ENCODE results near the gene RFPL3.
"Not testable (repeated sequence)": the region's sequence is repeated elsewhere in the genome, so short reads cannot be mapped to it uniquely, and the experiment has no call there.

Gene RFPL3

DNA sequence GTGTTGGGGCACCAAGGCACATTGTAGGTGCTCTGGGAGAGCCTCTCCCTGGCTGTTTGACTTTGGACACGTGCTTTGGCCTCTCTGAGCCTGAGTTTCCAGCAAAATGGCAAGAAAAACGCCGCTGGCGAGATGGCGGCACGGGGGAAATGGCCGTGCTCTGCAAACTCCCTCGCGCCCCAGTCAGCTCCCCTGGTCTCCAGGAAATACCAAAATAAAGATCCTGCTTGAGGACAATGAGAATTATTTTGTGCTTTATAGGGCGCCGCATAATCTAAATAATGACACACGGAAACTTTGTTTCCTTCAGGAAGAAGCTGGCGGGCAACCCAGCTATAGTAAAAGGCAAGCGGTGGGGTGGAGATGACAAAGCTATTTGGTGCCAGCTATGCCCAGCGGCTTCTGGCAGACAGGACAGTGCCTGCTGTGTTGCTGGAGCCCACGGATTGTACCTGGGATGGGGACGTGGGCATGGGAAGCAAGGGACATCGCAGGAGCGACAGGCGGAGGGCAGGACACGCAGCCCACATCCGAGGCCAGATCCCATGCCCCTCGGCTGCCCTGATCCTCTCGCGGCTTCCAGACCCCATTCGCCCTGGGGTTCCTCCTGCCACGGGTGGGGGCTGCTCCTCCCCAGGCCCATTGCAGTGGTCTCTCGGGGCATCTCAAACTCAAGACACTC lies 26.3 kb upstream of the RFPL3 start:
- DNase-seq (ENCODE audit: low read depth in 2 of 2), result no peak

DNA sequence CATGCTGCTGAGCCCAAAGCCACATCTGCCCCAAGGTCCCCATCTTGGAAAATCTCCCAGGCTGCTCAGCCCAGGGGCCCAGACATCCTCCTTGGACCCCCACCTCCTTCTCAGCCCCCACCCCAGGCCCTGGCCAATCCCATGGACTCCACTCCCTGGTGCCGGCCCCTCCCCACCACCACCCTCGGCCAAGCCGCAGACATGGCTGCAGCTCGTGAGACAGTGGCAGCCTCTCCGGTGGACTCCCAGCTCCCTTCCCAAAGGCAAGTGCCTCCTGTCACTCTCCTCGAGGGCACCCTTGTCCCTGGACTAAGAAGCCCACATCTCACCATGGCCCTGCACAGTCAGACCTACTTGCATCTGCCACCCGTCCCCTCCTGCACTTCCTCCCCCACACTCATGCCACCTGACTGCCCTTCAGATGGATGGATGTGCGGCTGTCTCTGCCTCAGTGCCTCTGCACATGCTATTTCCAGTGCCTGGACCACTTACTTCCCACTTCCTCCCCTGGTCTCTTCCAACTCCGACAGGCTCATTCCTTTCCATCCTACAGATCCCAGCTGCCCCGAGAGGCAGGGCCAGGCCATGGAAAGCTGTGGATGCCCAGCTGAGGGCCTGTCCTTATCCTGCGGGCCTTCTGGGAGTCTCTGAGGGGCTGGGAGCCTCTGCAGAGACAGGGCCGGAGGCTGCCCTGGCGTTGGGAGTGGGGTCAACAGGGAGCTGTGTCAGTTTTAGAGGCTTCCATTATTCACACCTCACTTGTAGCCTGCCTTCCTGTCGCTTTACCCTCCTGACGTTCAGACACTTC lies 25.5 kb upstream of the RFPL3 start:
- no peak for DNase-seq (ENCODE audit: low read depth in 2 of 2)

DNA sequence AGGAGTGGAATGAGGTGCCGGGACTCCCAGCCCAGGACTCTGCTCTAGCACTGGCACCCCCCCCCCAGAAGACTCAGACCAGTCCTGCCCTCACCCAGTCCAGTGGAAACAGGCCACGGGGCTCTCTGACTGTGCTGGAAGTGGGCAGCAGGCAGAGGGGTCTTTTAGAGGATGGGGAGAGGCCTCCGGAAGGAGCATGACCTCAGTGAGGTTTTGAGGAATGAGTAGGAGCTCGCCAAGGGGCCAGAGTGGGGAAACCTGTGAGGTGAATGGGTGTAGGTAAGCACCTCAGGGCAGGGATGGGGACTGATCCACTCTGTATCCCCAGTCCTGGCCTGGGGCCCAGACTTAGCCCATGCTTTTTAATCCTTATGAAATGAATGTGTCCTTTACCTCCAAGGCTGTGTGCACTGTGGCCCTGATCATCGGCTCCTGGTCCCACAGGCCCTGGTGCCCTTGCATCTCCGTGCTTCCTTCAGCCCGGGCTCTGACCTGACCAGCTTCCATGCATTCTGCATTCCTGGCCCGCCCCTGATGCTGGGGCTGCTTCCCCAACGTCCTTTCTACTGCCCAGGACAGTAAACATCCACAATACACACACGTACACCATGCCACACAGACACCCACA lies 24.4 kb upstream of the RFPL3 start:
- DNase-seq (ENCODE audit: low read depth in 2 of 2), result no peak

DNA sequence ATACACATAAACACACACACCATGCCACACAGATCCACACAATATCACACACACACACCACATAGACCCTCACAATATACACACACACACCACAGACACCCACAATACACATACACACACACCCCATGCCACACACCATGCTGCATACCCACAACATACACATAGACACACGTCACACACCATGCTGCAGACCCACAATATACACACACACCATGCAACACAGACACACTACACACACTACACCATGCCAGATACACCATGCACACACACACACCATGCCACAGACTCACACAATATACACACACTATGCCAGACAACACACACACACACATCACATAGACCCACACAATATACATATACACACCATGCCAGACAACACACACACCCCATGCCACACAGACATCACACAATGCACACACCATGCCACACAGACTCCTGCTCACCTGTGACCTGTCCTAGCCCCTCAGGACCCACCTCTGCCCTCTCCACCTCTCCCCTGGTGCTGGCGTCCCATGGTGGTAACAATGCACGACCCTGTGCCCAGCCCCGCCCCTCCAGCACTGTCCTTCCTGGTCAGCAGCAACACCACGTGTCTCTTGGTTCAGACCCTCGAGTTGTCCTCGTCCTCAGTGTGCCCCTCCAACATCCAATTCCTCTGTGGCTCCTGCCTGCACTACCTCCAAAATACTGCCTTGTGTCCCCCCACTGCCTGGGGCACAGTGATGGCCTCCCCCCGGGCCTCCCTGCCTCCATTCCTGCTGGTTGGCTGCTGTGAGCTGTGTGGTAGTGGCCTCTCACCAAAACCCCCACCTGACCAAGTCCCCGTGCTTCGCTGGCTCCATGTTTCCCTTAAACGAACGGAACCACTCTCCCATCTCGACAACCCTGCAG lies 23.7 kb upstream of the RFPL3 start:
- no peak for DNase-seq (ENCODE audit: low read depth in 2 of 2)

DNA sequence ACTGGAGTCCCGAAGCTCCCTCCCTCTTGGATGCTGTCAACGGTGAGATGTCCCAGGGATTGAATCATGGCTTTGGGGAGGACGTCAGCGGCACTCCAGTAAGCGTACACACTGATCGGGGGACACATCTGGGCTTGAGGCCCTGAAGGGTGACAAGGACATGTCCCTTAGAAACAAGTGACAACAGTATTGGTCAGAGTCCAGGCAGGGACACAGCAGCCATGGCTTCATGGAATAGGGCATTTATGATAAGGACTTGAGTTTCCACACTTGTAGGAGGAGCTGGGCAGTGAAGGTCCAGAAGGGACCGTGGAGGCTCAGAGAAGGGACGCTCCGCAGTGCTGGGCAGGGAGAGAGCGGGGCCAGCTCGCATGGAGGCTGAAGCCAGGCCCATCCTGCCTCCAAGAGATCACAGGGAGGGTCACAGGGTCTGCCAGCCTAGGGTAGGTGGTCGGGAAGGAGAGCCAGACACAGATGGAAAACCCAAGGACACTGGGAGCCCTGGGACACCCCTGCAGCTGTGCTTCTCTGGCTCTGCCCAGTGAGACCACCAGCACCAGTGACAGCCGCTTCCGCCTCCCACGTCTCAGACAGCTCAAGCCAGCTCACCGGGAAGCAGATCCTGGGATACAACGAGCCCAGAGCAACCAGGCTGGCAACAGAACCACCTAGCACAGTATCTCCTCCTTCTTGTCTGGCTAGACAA lies 22.9 kb upstream of the RFPL3 start:
- DNase-seq (ENCODE audit: low read depth in 2 of 2), result no peak

DNA sequence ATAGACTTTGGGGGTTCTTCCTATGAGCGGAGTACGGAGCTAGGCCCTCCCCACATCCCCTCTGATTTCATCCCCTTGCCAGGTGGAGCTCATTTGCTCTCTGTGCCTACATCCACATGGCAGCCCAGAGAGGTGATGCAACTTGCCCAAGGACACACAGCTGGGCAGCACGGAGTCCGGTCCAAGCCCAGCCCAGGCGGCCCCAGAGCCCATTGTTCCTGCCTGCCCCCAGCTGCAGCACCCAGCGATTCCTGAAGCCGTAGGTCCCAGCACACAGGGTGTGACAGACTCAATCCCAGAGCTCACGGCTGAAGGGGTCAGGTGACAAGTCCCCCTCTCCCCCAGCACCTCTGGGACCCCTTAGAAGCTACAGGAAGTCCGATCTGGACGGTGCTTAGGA lies 22.2 kb upstream of the RFPL3 start:
- DNase-seq (ENCODE audit: low read depth in 2 of 2), result no peak

DNA sequence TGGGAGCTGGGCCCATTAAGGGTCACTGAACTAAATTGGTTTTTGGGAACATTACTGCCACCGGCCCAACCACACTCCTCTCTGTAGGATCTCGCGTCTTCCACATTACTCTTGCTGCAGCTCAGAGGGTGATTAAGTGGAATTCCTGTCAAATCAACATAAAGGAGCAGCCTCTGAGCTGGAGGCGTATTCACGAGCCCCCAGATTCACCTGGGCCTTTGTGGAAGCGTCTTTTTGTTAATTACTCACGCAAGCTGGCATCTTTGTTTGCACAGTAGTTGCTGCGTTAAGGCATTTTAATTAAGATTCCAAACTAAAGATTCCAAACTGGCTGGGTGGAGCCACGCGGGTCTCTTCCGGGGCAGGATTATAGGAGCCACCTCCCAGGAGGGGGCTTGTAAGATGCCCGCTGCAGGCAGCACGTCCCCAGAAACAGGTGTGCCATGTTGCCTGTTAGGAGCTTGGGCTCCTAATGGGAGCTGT lies 21.5 kb upstream of the RFPL3 start:
- no peak for DNase-seq (ENCODE audit: low read depth in 2 of 2)

DNA sequence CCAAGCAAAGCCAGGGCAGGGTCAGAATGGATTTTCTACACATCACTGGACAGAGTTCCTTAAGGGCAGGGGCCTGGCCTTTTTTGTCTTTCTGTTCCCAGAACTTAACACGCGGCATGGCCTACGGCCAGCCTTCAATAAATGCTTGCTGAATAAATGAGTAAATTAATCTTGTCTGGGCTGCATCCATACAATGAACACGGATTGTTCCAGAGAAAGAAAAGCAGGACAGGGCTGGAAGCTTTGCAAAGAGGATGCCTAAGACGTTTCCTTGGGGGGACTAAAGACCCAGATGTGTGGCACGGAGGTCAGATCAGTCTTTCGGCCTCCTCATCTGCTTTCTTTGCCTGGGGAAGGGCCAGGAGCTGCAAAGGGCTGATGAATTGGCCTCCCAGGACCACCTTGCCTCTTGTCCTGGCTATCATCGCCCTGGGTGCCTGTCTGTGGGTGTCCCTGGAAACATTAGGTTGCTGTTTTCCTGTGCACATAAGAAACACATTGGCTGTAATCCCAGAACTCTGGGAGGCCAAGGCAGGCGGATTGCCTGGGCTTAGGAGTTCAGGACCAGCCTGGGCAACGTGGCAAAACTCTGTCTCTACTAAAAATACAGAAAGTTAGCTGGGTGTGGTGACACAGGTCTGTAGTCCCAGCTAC lies 20.8 kb upstream of the RFPL3 start:
- no peak for DNase-seq (ENCODE audit: low read depth in 2 of 2)

DNA sequence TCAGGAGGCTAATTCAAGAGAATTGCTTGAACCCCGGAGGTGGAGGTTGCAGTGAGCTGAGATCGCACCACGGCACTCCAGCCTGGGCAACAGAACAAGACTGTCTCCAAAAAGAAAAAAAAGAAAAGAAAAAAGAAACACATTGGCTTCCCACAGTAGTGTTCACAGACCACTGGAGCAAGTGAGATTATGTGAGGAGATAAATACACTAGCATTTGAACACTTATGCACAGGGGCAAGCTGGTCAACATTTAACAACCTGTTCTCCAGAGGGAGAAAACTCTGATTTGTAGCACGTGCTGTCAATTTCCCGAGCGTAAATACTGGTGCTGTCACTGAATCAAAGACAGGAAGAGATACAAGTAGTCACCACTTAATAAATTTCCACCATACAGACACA lies 20.2 kb upstream of the RFPL3 start:
- not testable (repeated sequence) for DNase-seq (ENCODE audit: low read depth in 2 of 2)

DNA sequence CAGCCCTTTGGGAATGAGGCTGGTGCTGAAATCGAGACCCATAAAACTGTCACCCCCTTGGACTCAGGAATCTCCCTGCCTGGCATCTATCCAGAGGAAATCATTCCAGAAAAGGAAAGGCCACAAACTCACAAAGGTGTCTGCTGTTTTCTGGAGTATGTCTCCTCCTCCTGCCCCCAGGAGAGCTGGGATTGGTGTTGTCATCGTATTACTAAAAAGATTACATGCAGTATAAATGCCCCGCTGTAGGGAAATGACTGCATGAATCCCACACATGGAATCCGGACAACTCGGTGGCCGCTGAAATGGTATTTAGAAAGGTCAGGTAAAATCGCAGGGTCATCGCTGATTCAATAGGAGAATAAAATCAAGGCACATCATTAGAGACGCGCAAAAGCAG lies 18.9 kb upstream of the RFPL3 start:
- DNase-seq (ENCODE audit: low read depth in 2 of 2), result no peak

DNA sequence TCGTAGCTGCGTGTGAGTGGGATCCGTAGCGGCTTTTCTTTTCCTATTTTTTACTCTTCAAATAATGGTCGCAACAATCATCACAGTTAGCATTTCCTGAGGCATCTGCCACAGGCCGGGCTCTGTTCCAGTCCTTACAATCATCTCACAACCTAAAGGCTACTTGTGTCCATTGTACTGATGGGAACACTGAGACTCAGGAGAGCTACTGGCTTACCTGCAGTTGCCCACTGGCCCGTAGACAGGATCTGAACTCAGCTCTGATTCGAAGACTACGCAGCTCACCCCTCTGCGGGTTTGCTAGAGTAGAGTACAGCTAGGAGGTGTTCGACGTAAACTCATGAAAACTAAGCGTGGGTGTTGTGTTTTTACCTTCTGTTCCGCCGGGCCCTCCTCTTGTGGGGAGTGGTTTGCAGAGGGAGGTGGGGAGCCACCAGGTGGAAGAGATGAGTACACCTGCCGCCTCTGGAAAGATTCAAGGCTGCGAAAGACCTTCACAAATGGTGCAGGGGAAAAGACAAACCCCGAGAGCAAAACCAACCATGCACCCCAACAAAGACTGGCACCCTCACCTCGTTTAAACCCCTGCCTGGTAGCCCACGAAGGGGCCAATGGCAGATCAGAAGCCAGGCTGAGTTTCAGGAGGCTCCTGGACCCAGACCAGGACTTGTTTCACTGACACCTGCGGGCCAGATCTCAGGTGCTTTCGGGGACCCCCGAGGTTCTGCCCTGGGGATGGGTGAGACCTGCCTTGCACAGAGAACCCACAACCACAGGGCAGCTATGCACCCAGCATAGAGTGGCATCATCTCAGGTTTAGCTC lies 18.3 kb upstream of the RFPL3 start:
- DNase-seq (ENCODE audit: low read depth in 2 of 2), result no peak

DNA sequence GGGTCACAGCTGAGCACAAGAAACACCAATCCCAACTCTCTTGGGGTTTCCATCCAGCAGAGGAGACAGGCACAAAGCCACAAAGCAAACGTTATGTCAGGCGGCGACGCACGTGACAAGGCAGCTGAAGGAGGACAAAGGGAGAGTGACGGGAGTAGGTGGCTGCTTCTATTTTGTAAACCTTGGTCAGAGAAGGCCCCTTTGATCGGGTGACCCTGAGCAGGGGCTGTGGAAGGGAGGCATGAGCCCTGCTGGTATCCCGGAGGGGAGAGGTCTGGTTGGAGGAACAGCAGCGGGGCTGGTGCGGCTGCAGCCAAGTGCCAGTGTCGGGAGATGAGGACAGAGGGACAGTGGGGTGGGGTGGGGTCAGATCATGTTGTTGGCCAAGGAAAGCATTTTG lies 17.3 kb upstream of the RFPL3 start:
- no peak for DNase-seq (ENCODE audit: low read depth in 2 of 2)

DNA sequence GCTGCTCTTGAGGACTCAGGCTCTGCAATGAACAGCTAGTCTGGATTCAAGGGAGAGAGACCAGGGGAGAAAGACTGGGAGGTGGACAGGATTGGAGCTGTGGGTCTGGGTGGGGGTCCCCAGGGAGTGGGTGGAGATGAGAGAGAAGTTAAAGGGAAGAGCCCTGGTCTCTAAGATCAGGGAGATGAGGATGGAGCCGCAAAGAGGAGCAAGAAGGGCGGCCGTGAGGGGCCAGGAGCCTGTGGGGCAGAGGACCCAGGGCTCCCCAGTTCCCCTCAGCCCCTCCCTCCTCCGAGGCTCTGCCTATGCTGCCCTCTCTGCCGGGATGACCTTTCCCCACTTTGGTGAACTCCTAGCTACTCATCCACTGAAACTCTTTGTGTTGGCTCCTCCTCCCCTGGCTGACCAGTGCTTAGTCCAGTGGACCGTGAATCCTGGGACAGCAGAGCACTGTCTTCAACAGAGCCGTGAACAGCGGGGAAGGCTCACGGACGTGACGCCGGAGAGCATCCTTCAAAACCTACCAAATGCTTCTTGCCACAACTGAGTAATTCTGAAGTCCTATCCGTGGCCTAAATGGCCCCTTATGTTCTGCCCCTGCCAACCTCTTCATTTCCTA lies 16.4 kb upstream of the RFPL3 start:
- no peak for DNase-seq (ENCODE audit: low read depth in 2 of 2)

DNA sequence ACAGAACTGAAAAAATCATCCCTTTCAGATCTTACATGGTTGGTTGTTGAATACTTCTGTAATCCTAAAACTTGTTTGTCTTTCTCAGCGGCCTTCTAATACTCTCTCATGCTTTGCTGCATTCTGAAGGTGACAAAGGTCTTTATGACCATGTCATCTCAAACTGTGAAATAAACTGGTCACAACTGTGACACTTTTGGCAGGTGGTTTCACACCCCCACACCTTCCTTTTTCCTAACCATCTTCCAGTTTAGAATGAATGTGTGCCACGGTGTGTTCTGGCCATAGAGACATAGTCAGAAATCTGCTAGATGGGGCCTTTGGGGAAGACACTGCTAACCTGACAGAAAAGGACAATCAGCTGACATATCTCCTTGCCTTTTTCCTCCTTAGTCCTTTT lies 14.7 kb upstream of the RFPL3 start:
- DNase-seq (ENCODE audit: low read depth in 2 of 2), result no peak

DNA sequence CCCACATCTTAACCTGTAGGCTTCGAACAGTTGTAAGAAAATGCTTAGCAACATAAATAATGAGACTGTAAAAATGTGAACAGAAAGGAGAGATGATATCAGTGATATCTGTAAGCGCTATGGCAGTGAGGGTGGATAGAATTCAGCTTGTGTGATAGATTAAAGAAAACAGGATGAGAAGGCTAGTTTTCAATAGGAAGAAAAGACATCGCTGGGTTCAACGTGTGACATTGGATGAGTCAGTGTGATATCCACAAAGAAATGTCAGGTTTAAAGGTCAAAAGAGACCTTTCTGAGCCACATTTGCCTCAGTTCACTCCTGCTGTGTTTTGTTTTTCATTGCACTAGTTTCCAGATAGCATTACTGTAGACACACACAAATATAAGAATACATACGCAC lies 13.7 kb upstream of the RFPL3 start:
- no peak for DNase-seq (ENCODE audit: low read depth in 2 of 2)

DNA sequence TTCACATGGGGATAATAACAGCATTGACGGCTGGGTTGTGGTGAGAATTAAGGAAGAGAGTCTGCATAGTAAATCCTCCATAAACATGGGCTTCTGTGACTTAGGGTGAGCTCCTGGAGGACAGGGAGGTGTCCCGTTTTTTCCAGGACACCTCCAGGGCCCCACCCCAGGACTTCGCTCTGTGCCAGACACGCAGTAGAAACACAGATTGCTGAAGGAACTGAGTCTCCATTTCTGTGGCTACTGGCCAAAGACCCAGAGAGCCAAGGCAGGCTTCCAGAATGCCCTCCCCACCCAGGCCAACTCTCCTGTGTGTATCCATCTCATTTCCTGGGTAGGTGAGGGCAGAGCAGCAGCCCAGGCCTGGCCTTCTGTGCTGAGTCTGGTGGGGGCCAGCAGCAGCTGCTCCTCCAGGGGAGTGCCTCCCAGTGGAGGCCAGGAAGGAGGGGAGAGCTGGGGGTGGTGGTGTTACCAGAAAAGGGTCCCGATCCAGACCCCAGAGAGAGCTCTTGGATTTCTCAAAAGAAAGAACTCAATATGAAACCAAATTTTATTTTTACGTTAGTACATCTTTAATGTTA lies 9.5 kb upstream of the RFPL3 start:
- DNase-seq (ENCODE audit: low read depth in 2 of 2), result no peak

DNA sequence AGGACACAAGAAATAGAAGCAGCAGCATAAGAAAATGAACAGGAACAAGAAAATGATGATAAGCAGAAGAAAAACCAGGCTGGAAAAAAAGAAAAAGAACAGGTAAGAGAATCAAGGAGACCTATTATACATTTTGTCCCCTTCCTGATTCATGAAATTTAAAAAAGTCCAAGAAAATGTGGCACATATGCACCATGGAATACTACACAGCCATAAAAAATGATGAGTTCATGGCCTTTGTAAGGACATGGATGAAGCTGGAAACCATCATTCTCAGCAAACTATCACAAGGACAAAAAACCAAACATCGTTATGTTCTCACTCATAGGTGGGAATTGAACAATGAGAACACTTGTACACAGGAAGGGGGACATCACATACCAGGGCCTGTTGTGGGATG lies 5.8 kb upstream of the RFPL3 start:
- DNase-seq (ENCODE audit: low read depth in 2 of 2), result not testable (repeated sequence)

DNA sequence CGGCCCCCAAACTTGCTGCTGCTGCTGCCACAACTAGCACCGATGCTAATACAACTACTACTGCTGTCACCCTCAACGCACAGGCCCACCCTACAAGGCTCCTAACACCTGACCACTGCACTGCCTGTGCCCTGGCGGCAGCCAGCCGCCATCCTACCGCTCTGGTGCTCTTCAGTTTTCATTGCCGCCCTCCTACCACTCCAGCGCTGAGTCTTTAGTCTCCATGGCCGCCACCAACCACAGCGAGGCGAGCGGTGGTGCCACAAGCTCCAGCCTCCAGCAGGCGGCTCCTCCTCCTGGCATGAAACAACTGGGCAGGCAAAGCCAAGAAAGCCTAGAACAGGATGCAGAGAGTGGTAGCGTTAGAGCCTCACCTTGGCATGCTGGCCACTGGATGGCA lies 5.0 kb upstream of the RFPL3 start:
- DNase-seq (ENCODE audit: low read depth in 2 of 2), result no peak

DNA sequence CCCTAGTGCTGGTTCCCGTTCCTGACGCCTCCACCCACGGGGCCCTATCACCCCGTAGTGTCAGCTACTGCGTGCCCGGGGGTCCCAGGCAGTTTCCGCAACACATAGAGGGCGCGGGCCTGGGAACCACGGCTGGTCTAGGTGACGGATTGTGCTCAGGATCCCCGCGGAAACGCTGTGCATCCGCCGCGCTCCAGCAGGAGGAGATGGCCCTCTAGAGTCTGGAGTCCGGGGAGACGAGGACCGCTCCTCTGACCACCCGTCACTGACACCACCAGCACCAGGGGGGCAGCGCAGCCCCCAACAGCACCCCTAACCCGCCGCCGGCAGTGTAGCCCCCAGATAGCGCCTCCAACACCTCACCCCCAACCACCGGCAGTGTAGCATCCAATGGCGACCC lies 4.4 kb upstream of the RFPL3 start:
- no peak for DNase-seq (ENCODE audit: low read depth in 2 of 2)
